Common myeloid progenitor, CD34-positive (primary cell): ENCODE measurements around the gene RAPGEF3.

Experiments
- CTCF ChIA-PET: fragments of 350-600 bp; sonication (Branson Sonifier 250); formaldehyde crosslinking; loops from one replicate; lab custom pipeline; 2021; ENCODE audit warnings: antibody characterized with exemption; lab: Charles Lee
- POLR2A ChIA-PET: fragments of 350-600 bp; sonication (Branson Sonifier 250); formaldehyde crosslinking; loops from one replicate; lab custom pipeline; 2021; ENCODE audit warnings: antibody characterized with exemption; lab: Charles Lee
- DNase-seq, 3 donors: peaks; one replicate each; pipeline versions ENCODE4 v3.0.0 to v3.0.0-alpha.2; 2013
- H3K27ac ChIP-seq, 2 experiments: 1 replicate in 1 of 2; 2 replicates in 1 of 2; pipeline ENCODE4 v1.7.0; 2013; ENCODE audit warnings: inconsistent platforms in 2 of 2, low read length in 2 of 2, mild to moderate bottlenecking in 2 of 2, low read depth in 1 of 2, moderate library complexity in 1 of 2; ENCODE audit not compliant: severe bottlenecking in 2 of 2, insufficient read depth in 1 of 2, poor library complexity in 1 of 2
- H3K27me3 ChIP-seq, 5 experiments: replicated peaks in 2 of 5; 1 replicate in 3 of 5; 2 replicates in 2 of 5; pipeline versions ENCODE4 v1.6.1 to v1.7.0; 2013; ENCODE audit warnings: low read length in 4 of 5, mild to moderate bottlenecking in 2 of 5, moderate library complexity in 2 of 5, inconsistent platforms in 1 of 5; ENCODE audit not compliant: insufficient read depth in 5 of 5, control insufficient read depth in 4 of 5
- H3K36me3 ChIP-seq, 4 experiments: 1 replicate in 2 of 4; 2 replicates in 2 of 4; pipeline versions ENCODE4 v1.6.1 to v1.7.0; 2013; ENCODE audit warnings: low read length in 3 of 4, control low read depth in 1 of 4, mild to moderate bottlenecking in 1 of 4; ENCODE audit not compliant: control insufficient read depth in 4 of 4, insufficient read depth in 4 of 4
- H3K4me1 ChIP-seq, 4 experiments: 1 replicate in 3 of 4; 2 replicates in 1 of 4; pipeline versions ENCODE4 v1.6.1 to v1.7.1; 2013; ENCODE audit warnings: low read length in 3 of 4, mild to moderate bottlenecking in 3 of 4, control low read depth in 1 of 4, inconsistent platforms in 1 of 4, moderate library complexity in 1 of 4; ENCODE audit not compliant: control insufficient read depth in 4 of 4, insufficient read depth in 4 of 4; ENCODE audit errors: control extremely low read depth in 1 of 4
- H3K4me3 ChIP-seq, 7 experiments: 1 replicate in 4 of 7; 2 replicates in 3 of 7; pipeline versions ENCODE4 v1.5.1 to v1.7.0; 2013; ENCODE audit warnings: mild to moderate bottlenecking in 7 of 7, low read length in 6 of 7, moderate library complexity in 6 of 7, inconsistent platforms in 2 of 7, low read depth in 2 of 7, control low read depth in 1 of 7; ENCODE audit not compliant: insufficient read depth in 4 of 7, control insufficient read depth in 1 of 7; ENCODE audit errors: extremely low read depth in 1 of 7
- H3K9me3 ChIP-seq, 5 experiments: 1 replicate in 4 of 5; 2 replicates in 1 of 5; pipeline versions ENCODE4 v1.6.1 to v1.7.1; 2013; ENCODE audit warnings: low read length in 4 of 5, mild to moderate bottlenecking in 2 of 5, inconsistent platforms in 1 of 5, low read depth in 1 of 5, moderate library complexity in 1 of 5; ENCODE audit not compliant: control insufficient read depth in 4 of 5, insufficient read depth in 2 of 5; ENCODE audit errors: control extremely low read depth in 1 of 5
- WGBS: methylation state at CpG from one replicate; pipeline ENCODE4 v1.1.5; 2013; ENCODE audit not compliant: insufficient coverage; 5-methylcytosine and 5-hydroxymethylcytosine counted together

The RAPGEF3 gene

GRCh38 chr12:47753021-47754001 is 5.4 kb downstream of the RAPGEF3 start:
- H3K36me3 ChIP-seq = peaks cover 0 to 40% (median 2%) of the 10 kb centered on the region in 4 experiments
- no peaks in the 10 kb centered on the region for H3K27me3 ChIP-seq
- no peak for DNase-seq
- POLR2A ChIA-PET = no interaction called here
- CTCF ChIA-PET = interaction anchor here (11.4 to 35.4 kb wide), 3 partner anchors 9 to 37 kb away, joined by 109 to 1109 read pairs (median 354); partner anchors contain the start of gene SLC48A1
- H3K4me3 ChIP-seq = no peak overlapping the region
- no peak overlapping the region for H3K27ac ChIP-seq
- WGBS = 66% methylated on average over 8 of the region's 11 CpGs
- H3K4me1 ChIP-seq = peaks cover 0 to 34% (median 22%) of the 10 kb centered on the region in 4 experiments
- no peaks in the 10 kb centered on the region for H3K9me3 ChIP-seq

- no peak overlapping the region for H3K27ac ChIP-seq
- CTCF ChIA-PET = interaction anchor here (14.4 to 35.4 kb wide), 2 partner anchors 8 to 26 kb away, joined by 354 to 1109 read pairs; partner anchors contain the start of gene SLC48A1
Observed at GRCh38 chr12:47752552-47752951, 6.1 kb downstream of the RAPGEF3 start.

GRCh38 chr12:47752121-47752520 is 6.6 kb downstream of the RAPGEF3 start:
- H3K27ac ChIP-seq = no peak overlapping the region
- H3K27me3 ChIP-seq = no peaks in the 10 kb centered on the region
- ChIA-PET CTCF (interaction anchor here (1.4 to 35.4 kb wide), 3 partner anchors 8 to 42 kb away, joined by 3 to 1109 read pairs (median 354); partner anchors contain the start of gene SLC48A1), POLR2A (no interaction called here)
- no peaks in the 10 kb centered on the region for H3K9me3 ChIP-seq
- peaks cover 0 to 51% (median 2%) of the 10 kb centered on the region in 4 experiments for H3K36me3 ChIP-seq
- H3K4me3 ChIP-seq = no peak overlapping the region
- WGBS = 100% methylated on average over 4 of the region's 4 CpGs
- DNase-seq = no peak
- H3K4me1 ChIP-seq = peaks cover 0 to 22% (median 10%) of the 10 kb centered on the region in 4 experiments

More at GRCh38 chr12:47752552-47752951, 6.1 kb downstream of the RAPGEF3 start:
- Histone ChIP-seq H3K9me3 (no peaks in the 10 kb centered on the region), H3K36me3 (peaks cover 0 to 48% (median 2%) of the 10 kb centered on the region in 4 experiments), H3K27me3 (no peaks in the 10 kb centered on the region), H3K4me1 (peaks cover 0 to 26% (median 14%) of the 10 kb centered on the region in 4 experiments), H3K4me3 (no peak overlapping the region)
- WGBS = 97% methylated on average over 6 of the region's 7 CpGs
- POLR2A ChIA-PET = no interaction called here
- DNase-seq = no peak

GRCh38 chr12:47751561-47751960 is 7.1 kb downstream of the RAPGEF3 start:
- H3K36me3 ChIP-seq = peaks cover 0 to 52% (median 2%) of the 10 kb centered on the region in 4 experiments
- POLR2A ChIA-PET = no interaction called here
- no peak overlapping the region for H3K4me3 ChIP-seq
- no peak for DNase-seq
- no peaks in the 10 kb centered on the region for H3K9me3 ChIP-seq
- CTCF ChIA-PET = interaction anchor here (1.4 to 35.4 kb wide), 3 partner anchors 7 to 43 kb away, joined by 3 to 1109 read pairs (median 354); partner anchors contain the start of gene SLC48A1
- 96% methylated on average over 8 of the region's 9 CpGs for WGBS
- H3K27me3 ChIP-seq = no peaks in the 10 kb centered on the region
- H3K4me1 ChIP-seq = peaks cover 0 to 19% (median 9%) of the 10 kb centered on the region in 4 experiments
- H3K27ac ChIP-seq = no peak overlapping the region

- H3K27ac ChIP-seq = no peak overlapping the region
- no peak overlapping the region for H3K4me3 ChIP-seq
- H3K36me3 ChIP-seq = peaks cover 0 to 56% (median 2%) of the 10 kb centered on the region in 4 experiments
- H3K4me1 ChIP-seq = peaks cover 0 to 17% (median 9%) of the 10 kb centered on the region in 4 experiments
- ChIA-PET POLR2A (no interaction called here), CTCF (interaction anchor here (1.4 to 35.4 kb wide), 3 partner anchors 7 to 43 kb away, joined by 3 to 1109 read pairs (median 354); partner anchors contain the start of gene SLC48A1)
- no peaks in the 10 kb centered on the region for H3K9me3 ChIP-seq
- H3K27me3 ChIP-seq = no peaks in the 10 kb centered on the region
- over 99% methylated on average over 13 of the region's 19 CpGs for WGBS
- no peak for DNase-seq
Observed at GRCh38 chr12:47750916-47751470, 7.7 kb downstream of the RAPGEF3 start.

- WGBS = 97% methylated on average over 10 of the region's 10 CpGs
- H3K9me3 ChIP-seq = no peaks in the 10 kb centered on the region
- no peak for DNase-seq
- peaks cover 0 to 61% (median 2%) of the 10 kb centered on the region in 4 experiments for H3K36me3 ChIP-seq
- H3K4me1 ChIP-seq = peaks cover 0 to 12% (median 9%) of the 10 kb centered on the region in 4 experiments
- CTCF ChIA-PET = interaction anchor here (0.8 to 35.4 kb wide), 3 partner anchors 6 to 33 kb away, joined by 4 to 1109 read pairs (median 354); partner anchors contain the start of gene SLC48A1
- H3K27ac ChIP-seq = no peak overlapping the region
- POLR2A ChIA-PET = no interaction called here
- no peaks in the 10 kb centered on the region for H3K27me3 ChIP-seq
- H3K4me3 ChIP-seq = no peak overlapping the region
Observed at GRCh38 chr12:47750229-47750798, 8.4 kb downstream of the RAPGEF3 start.
